Measurements from ENCODE around the gene DNM1.
"Not testable (repeated sequence)": the region's sequence is repeated elsewhere in the genome, so short reads cannot be mapped to it uniquely, and the experiment has no call there.

Gene DNM1

DNA sequence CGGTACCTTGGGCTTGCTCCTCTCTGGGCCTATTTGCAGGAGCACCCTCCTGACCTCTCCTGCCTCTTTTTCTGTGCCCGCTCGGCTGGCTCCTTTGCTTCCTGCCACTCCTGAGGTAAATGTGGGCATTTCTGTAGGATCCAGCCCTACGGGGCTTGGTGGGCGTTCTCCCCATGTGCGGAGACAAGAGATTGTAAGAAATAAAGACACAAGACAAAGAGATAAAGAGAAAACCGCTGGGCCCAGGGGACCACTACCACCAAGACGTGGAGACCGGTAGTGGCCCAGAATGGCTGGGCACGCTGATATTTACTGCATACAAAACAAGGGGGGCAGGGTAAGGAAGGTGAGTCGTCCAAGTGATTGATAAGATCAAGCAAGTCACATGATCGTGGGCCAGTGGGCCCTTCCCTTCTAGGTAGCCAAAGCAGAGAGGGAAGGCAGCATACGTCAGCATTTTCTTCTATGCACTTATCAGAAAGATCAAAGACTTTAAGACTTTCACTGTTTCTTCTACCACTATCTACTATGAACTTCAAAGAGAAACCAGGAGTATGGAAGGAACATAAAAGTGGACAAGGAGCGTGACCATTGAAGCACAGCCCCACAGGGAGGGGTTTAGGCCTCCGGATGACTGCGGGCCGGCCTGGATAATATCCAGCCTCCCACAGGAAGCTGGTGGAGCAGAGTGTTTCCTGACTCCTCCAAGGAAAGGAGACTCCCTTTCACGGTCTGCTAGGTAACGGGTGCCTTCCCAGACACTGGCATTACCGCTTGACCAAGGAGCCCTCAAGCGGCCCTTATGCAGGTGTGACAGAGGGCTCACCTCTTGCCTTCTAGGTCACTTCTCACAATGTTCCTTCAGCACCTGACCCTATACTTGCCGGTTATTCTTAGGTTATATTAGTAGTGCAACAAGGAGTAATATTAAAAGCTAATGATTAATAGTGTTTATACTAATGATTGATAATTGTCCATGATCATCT lies 76.2 kb downstream of the DNM1 start:
- not testable (repeated sequence) for FAIRE-seq

DNA sequence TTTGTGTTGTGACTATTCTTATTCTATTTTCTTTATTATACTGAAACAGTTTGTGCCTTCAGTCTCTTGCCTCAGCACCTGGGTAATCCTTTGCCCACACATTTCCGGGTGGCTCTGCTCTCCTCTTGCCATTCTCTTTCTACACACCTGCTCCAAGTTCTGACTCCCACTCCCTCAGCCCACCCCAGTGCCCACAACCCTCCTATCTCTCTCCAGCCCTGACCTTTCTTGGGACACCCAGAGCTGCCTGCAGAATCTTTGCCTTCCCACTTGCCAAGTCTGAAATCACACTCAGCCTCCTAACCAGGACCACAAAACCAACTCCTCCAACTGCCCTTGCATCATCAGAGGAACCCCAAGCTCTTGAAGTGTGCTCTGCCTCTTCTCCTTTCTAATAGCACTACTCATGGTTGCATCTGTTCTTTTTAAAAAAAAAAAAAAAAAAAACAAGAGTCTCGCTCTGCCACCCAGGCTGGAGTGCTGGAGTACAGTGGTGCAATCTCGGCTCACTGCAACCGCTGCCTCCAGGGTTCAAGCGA lies 77.0 kb downstream of the DNM1 start:
- FAIRE-seq, result no peak

DNA sequence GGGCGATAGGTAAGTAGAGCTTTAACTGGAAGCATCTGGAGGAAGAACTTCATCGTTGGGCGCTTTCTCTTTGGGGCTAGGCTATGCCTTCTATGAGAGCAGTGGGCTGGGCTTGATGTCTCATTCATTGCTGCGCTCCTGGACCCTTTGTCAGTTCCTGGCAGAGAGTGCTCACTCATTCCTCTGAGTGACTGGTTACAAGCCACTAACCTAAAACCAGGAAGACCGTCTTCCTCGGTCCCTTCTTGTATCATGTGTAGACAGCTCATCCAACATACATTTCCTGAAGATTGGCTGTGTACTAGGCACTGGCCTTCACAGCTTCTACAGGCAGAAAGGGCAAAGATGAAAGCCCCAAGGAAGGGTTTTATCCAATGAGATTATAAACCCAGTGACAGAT lies 79.3 kb downstream of the DNM1 start:
- no peak for FAIRE-seq

DNA sequence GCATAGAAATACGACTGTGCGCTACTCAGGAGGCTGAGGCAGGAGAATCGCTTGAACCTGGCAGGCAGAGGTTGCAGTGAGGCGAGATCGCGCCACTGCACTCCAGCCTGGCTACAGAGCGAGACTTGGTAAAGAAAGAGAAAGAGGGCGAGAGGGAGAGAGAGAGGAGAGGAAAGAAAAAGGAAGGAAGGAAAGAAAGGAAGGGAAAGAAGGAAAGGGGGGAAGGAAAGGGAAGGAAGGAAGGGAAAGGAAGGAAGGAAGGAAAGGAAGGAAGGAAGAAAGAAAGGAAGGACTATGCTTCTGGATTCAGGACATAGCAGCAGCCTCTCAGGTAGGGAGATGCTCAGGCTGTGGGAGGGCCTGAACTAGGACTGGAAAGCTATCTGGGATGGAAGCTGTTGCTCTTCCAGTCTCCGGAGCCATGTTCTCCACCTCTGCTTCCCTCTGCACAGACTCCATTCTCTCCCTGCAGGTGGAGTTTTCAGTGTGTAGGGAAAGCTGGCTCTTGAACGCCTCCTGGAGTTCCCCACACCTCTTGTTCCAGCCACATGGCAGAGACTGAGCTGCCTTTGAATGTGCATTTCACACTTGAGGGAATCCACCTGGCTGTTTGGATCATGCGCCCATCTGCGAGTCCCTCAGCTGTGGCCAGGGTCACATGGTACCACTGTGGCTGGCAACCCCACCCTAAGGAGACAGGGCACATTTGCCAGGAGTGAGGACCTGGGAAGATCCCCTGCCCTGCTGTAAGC lies 82.0 kb downstream of the DNM1 start:
- no peak for FAIRE-seq

DNA sequence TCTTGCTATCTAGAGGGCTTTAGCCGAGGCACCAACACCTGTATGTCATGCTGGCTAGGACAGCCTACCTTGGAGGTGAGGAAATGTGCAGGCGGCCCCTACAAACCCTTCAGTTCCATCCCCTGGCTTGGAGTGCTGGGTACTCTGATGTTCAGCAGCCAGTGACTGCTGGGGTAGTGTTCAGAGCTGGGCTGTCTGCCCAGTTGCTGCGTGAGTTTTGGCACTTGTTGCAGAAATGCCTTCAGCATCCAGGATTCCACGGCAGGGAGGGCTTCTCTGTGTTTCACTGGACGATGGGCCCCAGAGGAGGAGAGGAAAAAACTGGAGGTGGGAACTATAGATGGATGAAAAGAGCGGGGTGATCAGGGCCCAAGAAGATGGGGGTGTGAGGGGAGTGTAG lies 83.3 kb downstream of the DNM1 start:
- no peak for FAIRE-seq

DNA sequence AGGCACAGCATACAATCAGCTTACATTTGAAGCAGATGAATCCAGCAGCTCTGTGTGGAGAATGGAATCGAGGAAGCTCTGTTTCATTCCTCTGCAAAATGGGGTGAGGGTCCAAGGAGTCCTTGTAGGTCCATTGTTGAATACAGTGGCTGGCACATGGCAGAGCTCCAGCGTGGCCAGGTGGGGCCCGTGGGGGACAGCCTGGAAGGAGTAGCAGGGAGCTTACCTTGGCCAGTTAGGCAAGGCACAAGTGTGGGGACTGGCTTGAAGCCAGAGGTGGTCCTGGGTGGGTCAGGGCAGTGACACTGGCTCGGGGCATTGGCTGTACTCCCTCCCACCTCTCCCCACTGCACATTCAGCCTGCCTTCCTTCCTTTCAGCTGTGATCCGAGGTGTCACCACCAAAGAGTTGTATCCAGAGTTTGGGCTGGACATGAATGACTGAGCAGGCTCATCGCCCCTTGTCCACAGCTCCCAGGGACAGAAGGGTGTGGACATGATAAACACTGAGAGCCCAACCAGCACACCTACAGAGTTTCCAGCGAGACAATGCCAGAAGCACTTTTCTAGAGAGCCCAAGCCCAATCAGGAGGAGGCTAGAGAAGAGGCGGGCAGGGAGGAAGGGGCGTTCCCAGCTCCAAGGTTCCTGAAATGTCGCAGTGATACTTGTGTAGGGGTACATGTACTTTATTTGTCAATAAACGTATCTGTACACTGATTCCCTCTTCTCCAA lies 85.3 kb downstream of the DNM1 start:
- no peak for FAIRE-seq

DNA sequence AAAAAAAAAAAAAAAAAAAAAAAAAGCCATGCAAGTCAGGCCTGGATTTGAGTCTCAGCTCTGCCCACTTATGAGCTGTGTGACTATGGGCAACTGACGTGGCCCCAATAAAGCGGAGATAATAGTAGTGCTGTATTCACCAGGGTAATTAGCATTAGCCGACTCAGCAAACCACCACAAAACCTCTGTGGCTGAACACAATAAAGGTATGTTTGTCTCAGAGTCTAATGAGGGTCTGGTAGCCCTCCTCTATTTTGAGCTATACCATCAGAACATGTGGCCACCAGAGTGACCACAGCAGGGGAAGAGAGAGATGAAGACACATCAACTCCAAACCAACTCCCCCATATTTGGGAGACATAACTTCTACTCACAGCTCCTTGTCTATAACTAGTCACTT lies 88.8 kb downstream of the DNM1 start:
- no peak for FAIRE-seq

DNA sequence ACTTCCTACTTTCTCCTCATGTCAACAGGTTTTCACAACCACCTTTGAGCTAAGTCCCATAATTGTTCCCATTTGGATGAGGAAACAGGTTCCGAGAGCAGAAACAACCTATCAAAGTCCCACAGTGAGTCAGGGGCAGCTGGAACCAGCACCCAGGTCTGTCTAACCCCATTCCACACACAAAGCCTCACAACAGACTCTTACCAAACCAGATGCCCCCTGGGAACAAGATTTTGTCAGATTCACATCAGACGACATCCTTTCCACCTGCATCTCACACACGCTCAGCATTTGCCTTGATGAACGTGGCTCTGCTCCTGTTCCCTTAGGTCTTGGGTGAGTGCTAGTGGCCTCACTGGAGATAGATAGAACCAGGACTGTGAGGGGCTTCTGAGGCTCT lies 89.9 kb downstream of the DNM1 start:
- no peak for FAIRE-seq

DNA sequence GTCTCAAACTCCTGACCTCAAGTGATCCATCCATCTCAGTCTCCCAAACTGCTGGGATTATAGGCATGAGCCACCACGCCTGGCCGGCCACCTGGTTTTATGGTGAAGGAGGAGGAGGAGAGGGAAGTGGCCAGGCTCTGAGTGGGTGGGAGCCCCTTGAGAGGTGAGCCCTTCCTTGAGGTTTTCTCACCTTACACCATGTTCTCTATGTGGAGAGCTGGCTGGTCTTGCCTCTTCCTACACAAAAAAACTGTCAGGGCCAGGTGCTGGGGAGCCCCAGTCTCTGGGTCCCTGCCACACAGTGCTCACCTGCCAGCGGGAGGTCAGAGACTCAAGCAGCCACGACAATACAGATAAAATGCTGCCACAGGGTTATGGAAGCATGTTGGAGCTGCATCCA lies 91.0 kb downstream of the DNM1 start:
- no peak for FAIRE-seq

DNA sequence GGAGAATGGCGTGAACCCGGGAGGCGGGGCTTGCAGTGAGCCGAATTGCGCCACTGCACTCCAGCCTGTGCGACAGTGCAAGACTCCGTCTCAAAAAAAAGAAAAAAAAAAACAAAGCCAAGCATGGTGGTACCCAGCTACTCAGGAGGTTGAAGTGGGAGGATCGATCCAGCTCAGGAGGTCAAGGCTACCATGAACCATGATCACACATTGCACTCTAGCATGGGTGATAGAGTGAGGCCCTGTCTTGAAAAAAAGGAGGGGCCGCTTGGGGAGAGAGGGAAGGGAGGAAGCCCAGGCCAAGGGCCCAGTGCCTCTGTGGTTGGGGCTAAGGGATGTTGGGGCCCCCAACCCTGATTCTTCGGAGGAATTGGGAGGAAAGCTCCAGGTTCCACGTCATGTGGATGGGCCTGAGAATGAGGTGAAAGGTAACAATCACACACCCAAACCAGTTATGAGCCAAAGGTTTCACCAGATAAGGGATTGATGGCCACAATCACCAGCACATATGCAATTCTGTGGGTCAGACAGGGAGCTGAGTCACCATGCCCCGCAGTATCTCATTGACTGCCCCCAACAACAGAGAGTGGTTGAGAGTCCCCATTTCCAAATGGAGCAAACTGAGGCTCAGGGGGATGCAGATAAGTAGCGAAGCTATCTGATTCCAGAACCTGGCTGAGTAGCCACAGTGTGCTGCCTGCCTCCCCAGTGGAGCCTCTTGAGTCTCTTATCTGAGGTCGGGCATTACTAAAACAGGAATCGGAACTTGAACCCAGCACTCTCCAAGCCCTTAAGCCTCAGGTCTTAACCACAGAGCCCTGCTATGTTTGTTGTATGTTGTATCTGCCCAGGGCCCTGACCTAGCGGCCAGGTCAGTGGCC lies 93.4 kb downstream of the DNM1 start:
- FAIRE-seq, result no peak

DNA sequence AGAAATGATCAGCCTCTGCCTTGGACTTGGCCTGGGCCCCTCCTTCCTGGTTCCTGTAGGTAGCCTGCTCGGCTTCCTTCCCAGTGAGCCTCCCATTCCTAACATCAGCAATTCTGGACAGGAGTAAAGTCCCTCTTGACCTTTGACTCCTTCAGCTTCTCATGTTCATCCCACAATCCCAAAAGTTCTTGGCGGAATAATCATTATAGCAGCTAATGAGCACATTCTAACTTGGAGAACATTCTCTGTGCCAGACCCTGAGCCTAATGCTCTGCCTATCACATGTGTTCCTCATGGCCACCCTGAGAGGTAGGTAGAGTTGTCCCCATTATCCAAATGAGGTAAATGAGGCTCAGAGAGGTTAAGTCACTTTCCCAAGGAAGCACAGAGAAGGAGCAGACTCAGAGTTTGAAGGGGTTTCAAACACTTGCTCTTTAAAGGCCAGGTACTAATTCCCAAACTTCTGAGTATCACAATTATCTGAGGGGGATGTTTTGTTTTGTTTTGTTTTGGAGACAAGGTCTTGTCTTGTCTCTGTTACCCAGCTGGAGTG lies 94.1 kb downstream of the DNM1 start:
- FAIRE-seq, result no peak

DNA sequence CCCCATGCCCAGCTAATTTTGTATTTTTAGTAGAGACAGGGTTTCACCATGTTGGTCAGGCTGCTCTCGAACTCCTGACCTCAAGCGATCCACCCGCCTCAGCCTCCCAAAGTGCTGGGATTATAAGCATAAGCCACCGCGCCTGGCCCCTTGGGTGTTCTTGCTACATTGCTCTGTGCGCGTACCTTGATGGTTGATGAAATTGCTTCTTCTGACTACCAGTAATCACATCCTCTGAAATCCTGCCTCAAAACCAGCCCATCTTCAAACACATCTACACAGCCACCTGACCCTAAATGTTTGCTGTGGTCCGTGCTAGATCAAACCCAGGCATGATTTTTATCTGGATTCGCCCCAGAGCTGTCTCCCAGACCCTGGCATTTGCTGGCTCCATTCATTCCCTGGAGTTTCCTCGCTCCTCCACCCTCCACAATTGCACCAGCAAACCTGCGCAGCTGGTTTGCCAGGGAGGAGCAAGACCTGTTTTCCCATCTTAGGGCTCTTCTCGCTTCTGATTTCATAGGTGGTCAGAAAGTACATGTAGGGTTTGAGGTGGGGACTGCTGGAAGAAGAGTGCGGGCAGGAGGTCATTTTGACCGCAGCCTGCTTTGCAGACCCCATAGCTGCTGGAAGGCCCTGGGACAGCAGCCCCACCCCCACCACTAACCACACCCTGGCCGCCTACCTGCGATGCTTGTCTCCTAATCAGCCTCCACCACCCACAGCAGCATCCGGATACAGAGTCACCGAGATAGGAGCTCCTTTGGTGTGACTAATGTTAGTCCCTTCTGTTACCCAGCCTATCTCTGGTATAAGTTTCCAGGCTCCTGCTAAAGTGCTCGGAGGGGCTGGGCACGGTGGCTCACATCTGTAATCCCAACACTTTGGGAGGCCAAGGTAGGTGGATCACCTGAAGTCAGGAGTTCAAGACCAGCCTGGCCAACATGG lies 95.6 kb downstream of the DNM1 start:
- FAIRE-seq, result no peak

DNA sequence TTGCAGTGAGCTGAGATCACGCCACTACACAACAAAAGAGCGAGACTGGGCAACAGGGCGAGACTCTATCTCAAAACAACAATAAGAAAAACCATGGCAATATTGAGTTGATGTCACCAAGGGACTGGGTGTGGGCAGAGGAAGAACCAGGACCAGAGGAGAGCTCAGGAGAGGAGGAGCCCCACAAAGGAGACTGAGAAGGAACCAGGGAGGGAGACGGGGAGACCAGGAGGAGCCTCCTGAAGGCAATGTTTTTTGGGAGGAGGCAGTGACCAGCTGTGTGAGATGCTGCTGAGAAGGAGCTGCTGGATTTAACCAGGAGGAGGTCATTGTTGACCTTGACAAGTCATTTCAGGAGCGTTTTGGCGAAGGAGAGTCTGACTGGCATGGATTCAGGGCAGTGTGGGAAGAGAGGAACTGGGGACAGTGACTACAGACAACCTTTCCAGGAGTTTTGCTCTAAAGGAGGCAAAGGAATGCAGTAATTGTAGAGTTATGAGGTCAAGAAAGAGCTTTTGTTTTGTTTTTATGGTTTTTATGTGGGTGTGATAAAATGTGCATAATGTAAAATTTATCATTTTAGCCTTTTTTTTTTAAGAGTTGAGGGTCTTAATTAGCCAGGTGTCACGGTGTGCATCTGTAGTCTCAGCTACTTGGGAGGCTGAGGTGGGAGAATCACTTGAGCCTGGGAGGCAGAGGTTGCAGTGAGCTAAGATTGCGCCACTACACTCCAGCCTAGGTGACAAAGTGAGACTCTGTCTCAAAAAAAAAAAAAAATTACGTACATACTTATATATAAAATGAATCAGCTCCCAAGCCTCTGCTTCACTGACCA lies 101.2 kb downstream of the DNM1 start:
- FAIRE-seq, result no peak
